Vagina (tissue), 2 donors: Measurements from ENCODE around the gene CRLF1.

ENCODE experiments used
- CTCF ChIP-seq, 3 experiments: fragments of 450-650 bp in 2 of 3; fragments of 200-600 bp in 1 of 3; sonication (generic) in 1 of 3; IDR thresholded peaks; one replicate each; pipeline ENCODE4 v1.5.1; 2017 to 2019; ENCODE audit warnings: antibody characterized with exemption in 3 of 3, mild to moderate bottlenecking in 2 of 3, moderate library complexity in 2 of 3
- POLR2A ChIP-seq, 2 donors: fragments of 450-650 bp; IDR thresholded peaks; one replicate each; pipeline ENCODE4 v1.6.1; 2017; ENCODE audit warnings: antibody characterized with exemption in 2 of 2, mild to moderate bottlenecking in 2 of 2, moderate library complexity in 2 of 2
- POLR2AphosphoS5 ChIP-seq, 2 donors: sonication (generic); formaldehyde crosslinking; IDR thresholded peaks; one replicate each; pipeline ENCODE4 v1.9.0; 2017; ENCODE audit warnings: antibody characterized with exemption in 2 of 2, mild to moderate bottlenecking in 2 of 2, low read depth in 1 of 2; ENCODE audit not compliant: insufficient read depth in 1 of 2

DNA sequence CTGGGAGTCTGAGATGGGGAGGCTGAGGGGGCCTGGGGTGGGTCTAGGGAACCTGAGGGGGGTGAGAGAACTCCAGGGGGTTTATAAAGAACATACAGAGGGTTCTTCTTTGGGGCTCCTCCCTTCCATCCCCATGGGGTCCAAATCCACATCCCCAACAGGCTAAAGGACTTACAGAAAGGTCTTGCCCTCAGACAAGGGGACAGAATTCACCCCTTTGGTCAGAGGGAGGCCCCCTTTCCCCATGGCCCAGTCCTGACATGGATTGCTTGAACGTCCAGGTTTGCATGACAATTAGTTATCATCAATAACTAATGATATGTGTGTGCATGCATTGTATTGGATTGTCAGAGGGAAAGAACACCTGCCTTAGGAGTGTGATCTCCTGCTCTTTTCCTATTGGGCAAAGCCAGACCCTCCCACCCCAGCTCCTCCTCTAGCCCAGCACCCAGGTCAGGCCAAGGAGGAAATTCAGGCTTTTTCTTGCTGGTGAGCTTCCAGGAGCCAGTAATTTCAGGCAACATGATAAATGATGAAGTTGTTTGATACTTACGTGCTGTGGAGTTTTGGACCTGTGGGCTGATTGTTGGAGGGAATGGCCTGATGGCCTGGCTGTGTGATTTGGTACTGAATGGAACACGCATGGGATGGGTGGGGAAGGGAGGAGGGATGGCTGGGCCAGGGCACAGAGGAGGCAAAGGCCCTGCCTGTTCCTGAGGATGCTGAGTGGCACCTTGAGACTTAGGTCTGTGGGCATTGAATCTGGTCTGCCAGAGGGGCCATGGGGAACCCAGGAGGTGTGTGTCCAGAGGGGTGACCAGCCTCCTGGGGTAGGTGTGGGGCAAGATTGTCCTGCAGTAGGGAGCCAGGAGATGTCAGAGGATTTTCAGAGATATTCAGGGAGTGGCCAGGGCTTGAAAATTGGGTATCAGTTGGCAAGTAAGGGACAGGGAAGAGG lies 31.4 kb upstream of the CRLF1 start:
- TF ChIP-seq POLR2A (IDR thresholded peaks at IDR 0.05) (no peak), CTCF (IDR thresholded peaks at IDR 0.05) (no peak), POLR2AphosphoS5 (IDR thresholded peaks at IDR 0.05; ENCODE audit: insufficient read depth in 1 of 2, low read depth in 1 of 2) (no peak)
